WI38 (cell line): Measurements from ENCODE around the gene MRPL42.

Experiments
- H3K4me3 ChIP-seq: 2 replicates; pipeline ENCODE4 v1.5.1; 2011; ENCODE audit warnings: low read depth, mild to moderate bottlenecking, control low read depth, low read length
- TF ChIP-seq, protein P1 (sequence below): IDR thresholded peaks from 2 replicates; pipeline ENCODE4 v1.5.1; 2012; ENCODE audit warnings: low read depth, mild to moderate bottlenecking, control low read depth, low read length

MRPL42 gene

DNA sequence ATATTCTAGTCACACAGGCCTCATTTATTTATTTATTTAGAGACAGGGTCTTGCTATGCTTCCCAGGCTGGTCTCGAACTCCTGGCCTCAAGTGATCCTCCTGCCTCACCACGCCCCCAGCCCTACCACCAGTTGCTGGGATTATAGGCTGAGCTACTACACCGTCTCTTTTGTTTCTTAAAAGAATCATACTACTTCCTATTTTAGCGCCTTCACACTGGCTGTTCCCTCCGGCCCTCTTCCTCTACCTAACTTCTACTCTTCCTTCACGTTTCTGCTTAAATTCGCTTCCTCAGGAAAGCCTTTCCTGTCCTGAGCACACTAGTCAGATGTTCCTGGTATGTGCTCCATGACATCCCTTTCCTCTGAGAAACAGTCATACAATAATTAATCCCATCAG is 6.4 kb upstream of the MRPL42 start:
- TF ChIP-seq, protein P1, sequence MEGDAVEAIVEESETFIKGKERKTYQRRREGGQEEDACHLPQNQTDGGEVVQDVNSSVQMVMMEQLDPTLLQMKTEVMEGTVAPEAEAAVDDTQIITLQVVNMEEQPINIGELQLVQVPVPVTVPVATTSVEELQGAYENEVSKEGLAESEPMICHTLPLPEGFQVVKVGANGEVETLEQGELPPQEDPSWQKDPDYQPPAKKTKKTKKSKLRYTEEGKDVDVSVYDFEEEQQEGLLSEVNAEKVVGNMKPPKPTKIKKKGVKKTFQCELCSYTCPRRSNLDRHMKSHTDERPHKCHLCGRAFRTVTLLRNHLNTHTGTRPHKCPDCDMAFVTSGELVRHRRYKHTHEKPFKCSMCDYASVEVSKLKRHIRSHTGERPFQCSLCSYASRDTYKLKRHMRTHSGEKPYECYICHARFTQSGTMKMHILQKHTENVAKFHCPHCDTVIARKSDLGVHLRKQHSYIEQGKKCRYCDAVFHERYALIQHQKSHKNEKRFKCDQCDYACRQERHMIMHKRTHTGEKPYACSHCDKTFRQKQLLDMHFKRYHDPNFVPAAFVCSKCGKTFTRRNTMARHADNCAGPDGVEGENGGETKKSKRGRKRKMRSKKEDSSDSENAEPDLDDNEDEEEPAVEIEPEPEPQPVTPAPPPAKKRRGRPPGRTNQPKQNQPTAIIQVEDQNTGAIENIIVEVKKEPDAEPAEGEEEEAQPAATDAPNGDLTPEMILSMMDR = no peak

DNA sequence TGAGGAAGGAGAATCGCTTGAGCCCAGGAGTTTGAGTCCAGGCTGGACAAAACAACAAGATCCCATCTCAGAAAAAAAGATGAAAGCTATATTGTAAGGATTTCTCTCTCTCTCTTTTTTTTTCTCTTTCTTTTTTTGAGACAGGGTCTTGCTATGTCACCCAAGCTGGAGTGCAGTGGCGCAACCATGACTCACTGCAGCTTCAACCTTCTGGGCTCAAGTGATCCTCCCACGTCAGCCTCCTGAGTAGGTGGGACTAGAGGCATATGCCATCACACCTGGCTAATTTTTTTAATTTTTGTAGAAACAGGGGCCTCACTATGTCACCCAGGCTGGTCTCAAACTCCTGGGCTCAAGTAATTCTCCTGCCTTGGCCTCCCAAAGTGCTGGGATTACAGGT is 5.8 kb upstream of the MRPL42 start:
- H3K4me3 ChIP-seq = no peak overlapping the region
- TF ChIP-seq, protein P1 = no peak

More for the DNA sequence above, 6.4 kb upstream of the MRPL42 start:
- H3K4me3 ChIP-seq = no peak overlapping the region

DNA sequence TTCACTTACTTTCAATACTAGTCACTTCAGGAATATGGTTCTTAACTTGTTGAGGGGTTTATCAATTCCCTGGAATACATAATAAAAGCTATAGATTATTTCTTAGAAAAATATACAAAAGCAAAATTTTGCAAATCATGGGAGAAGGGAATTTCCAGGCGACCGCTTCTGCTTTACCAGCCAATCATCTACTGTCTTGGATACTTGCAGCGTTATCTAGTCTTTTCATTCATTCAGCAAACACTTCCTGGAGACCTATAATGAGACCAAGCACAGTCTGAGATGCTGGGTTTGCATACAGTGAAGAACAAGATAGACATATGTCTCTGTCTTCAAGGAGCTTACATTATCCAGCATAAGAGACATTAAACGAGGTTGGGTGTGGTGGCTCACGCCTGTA is 1.5 kb upstream of the MRPL42 start:
- H3K4me3 ChIP-seq = no peak overlapping the region
- TF ChIP-seq, protein P1 = no peak

DNA sequence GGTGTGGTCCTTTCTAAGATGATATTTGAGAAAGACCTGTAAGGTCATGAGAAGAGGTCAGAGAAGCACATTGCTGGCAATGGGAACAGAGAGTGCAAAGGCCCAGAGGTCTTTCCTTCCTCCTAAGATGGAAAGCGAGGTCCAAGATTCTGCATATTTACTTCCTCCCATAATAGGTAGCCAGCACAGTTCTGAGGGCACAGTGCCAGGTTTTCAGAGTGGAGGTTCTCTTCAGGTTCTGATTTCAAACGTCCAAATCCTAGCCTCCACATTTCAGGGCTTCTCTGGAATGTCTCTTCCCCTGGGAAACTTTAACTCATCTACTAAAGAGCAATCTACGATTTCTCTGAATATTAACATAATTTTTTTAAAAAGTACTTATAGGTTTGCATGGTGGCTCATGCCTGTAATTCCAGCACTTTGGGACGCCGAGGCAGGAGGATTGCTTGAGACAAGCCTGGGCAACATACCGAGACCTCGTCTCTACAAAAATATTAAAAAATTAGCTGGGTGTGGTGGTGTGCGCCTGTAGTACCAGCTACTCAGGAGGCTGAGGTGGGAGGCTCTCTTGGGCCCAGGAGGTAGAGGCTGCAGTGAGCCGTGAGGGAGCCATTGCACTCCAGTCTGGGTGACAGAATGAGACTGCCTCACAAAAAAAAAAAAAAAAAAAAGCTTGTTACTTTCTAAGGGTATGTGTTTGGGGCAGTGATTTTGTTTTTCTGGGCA is 526 bp upstream of the MRPL42 start:
- H3K4me3 ChIP-seq = no peak overlapping the region; the same call in 1 of the 2 replicates
- TF ChIP-seq, protein P1 = no peak

- peak overlapping the region; percentile 85 for H3K4me3 ChIP-seq
These were observed 676 bp downstream of the MRPL42 start for GRCh38 chr12:93468008-93468371.

DNA sequence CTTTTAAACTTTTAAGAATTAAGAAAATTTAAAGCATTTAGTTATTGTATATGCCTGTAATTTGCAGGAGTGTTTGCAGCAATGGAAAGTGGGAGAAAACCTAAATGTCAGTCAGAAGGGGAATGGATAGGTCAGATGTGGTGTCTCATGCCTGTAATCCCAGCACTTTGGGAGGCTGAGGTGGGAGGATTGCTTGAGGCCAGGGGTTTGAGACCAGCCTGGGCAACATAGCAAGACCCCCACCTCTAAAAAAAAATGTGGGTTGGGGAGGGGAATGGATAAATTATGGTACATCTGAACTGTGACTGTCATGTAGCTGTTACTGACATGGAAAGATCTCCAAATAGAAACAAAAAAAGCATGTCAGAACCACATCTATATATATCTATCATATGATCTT is 2.1 kb downstream of the MRPL42 start:
- no peak overlapping the region for H3K4me3 ChIP-seq

More at GRCh38 chr12:93468008-93468371, 676 bp downstream of the MRPL42 start:
- TF ChIP-seq, protein P1 = no peak

DNA sequence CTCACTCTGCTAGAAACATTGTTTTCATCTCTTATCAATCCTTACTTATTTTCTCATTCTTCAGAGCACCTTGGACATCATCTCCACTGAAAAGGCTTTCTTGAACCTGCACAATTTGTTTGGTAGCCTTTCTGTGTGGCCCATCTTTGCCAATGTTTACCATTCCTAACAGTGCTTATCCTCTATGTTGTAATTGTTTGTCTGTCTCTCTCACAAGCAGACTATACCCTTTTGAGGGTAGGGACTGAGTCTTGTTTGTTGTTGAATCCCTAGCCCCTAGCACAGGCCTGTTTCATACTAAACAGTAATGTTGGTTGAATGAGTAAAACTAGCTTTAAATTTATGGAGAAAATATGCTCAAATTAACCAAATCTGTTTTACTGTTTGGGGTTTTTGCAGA is 9.2 kb downstream of the MRPL42 start:
- TF ChIP-seq, protein P1 = no peak

More for the DNA sequence above, 2.1 kb downstream of the MRPL42 start:
- TF ChIP-seq, protein P1 = no peak

More for the DNA sequence above, 9.2 kb downstream of the MRPL42 start:
- no peak overlapping the region for H3K4me3 ChIP-seq
